ENCODE results near the gene HTT. TPM values are rescaled to one million over a fixed set of nuclear protein-coding genes. Genes with fewer than 3 reads are reported as not detected.

The HTT gene
- total and polyA plus RNA-seq, 9 of the 15 experiments (the other 6 are each of a cell fraction or from before 2014, with no cell fraction given) = 0.66 to 31.6 (median 14.7) TPM

DNA sequence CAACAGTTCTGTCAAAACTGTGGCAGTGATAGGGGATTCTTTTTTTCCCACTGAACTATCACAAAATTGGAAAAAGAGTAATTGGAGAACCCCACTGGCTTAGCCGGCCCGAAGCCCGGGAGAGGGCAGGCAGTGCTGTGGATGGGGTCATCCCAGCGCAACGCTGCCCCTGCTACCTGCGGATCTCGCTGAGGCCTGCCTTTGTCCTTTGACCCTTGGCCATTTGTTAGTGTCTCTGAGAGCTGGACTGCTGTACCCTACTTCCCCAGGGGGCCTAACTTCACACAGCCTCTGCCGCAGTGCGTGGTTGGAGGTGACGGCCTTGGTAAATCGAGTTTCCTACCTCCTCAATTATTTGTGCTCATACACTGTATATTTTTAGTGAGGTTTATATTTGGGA lies 131.5 kb downstream of the HTT start (continued):
- TF ChIP-seq ZFX (CRISPR knock-in tag; IDR thresholded peaks at IDR 0.05) (no peak), MYC (IDR thresholded peaks at IDR 0.05; ENCODE audit: low read depth, low read length) (no peak), MYC (CRISPR knock-in tag; IDR thresholded peaks at IDR 0.05; ENCODE audit: borderline replicate concordance, low read depth) (no peak), POLR2AphosphoS2 (IDR thresholded peaks at IDR 0.05; ENCODE audit: low read length) (no peak)

DNA sequence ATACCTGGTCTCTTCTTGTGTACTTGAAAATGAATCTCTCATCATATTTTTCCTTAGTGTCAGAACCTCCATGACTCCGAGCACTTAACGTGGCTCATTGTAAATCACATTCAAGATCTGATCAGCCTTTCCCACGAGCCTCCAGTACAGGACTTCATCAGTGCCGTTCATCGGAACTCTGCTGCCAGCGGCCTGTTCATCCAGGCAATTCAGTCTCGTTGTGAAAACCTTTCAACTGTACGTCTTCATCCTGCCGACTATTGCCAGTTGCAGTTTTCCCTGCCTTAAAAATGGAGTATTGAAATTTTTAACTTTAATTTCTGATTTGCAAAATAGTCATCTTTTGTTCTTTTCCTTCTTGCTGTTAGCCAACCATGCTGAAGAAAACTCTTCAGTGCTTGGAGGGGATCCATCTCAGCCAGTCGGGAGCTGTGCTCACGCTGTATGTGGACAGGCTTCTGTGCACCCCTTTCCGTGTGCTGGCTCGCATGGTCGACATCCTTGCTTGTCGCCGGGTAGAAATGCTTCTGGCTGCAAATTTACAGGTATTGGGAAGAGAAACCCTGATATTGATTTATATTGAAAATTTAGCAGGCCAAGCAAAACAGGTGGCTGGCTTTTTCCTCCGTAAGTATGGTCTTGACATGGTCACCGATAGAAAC lies 132.1 kb downstream of the HTT start:
- H3K27ac ChIP-seq (ENCODE audit: extremely low read depth, low read depth, low read length) = no peak overlapping the region
- 91% methylated on average over 18 of the region's 18 CpGs for WGBS (ENCODE audit: insufficient coverage, low coverage, missing lambda C conversion rate)
- no peak overlapping the region for H2AFZ ChIP-seq (ENCODE audit: low read depth, low read length)
- in situ Hi-C loops (cut with MboI) = no loop called here
- ATAC-seq = no peak
- no peaks in the 10 kb centered on the region for H4K20me1 ChIP-seq (replicated peaks; ENCODE audit: control insufficient read depth, insufficient read depth, low read length)
- TF ChIP-seq ZNF76 (CRISPR knock-in tag; IDR thresholded peaks at IDR 0.05; ENCODE audit: borderline replicate concordance) = no peak
- TF ChIP-seq ARNT (IDR thresholded peaks at IDR 0.05) = no peak
- TF ChIP-seq, protein P1, sequence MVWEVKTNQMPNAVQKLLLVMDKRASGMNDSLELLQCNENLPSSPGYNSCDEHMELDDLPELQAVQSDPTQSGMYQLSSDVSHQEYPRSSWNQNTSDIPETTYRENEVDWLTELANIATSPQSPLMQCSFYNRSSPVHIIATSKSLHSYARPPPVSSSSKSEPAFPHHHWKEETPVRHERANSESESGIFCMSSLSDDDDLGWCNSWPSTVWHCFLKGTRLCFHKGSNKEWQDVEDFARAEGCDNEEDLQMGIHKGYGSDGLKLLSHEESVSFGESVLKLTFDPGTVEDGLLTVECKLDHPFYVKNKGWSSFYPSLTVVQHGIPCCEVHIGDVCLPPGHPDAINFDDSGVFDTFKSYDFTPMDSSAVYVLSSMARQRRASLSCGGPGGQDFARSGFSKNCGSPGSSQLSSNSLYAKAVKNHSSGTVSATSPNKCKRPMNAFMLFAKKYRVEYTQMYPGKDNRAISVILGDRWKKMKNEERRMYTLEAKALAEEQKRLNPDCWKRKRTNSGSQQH (CRISPR knock-in tag; IDR thresholded peaks at IDR 0.05) = no peak
- TF ChIP-seq, protein P2, sequence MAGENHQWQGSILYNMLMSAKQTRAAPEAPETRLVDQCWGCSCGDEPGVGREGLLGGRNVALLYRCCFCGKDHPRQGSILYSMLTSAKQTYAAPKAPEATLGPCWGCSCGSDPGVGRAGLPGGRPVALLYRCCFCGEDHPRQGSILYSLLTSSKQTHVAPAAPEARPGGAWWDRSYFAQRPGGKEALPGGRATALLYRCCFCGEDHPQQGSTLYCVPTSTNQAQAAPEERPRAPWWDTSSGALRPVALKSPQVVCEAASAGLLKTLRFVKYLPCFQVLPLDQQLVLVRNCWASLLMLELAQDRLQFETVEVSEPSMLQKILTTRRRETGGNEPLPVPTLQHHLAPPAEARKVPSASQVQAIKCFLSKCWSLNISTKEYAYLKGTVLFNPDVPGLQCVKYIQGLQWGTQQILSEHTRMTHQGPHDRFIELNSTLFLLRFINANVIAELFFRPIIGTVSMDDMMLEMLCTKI (IDR thresholded peaks at IDR 0.05; ENCODE audit: partially characterized antibody) = no peak
- TF ChIP-seq KLF16 (IDR thresholded peaks at IDR 0.05) = no peak
- intact Hi-C loops (cut with micrococcal nuclease) = no loop called here
- H3K4me1 ChIP-seq (replicated peaks in 1 of 2; ENCODE audit: control insufficient read depth in 2 of 2, insufficient read depth in 2 of 2, low read length in 2 of 2) = peaks cover 6 to 12% of the 10 kb centered on the region in 2 experiments; a peak in 1 of 5 replicates
- BruUV-seq (replicated peaks) = no TSS peak
- POLR2A ChIA-PET = no interaction called here
- H3K79me2 ChIP-seq (ENCODE audit: control insufficient read depth, insufficient read depth, low read length) = no peaks in the 10 kb centered on the region
- no peak for FAIRE-seq
- peaks cover 46% of the 10 kb centered on the region; the same call in 2 of the 3 replicates for H3K36me3 ChIP-seq (ENCODE audit: control insufficient read depth, insufficient read depth, low read length)
- no peak overlapping the region for H3K4me3 ChIP-seq
- H3K4me2 ChIP-seq (ENCODE audit: insufficient read depth, low read length) = no peak overlapping the region
- no peak overlapping the region for H3K9ac ChIP-seq (ENCODE audit: insufficient read depth in 1 of 2, low read depth in 2 of 2, low read length in 2 of 2)
- no peaks in the 10 kb centered on the region for H3K27me3 ChIP-seq (ENCODE audit: control insufficient read depth in 2 of 2, insufficient read depth in 2 of 2, low read length in 2 of 2)
- DNase-seq (ENCODE audit: extremely low read depth in 1 of 4, low spot score in 3 of 4) = no peak
- H3K9me1 ChIP-seq (ENCODE audit: control insufficient read depth, insufficient read depth, low read length) = no peaks in the 10 kb centered on the region
- CTCF ChIA-PET (ENCODE audit: low intra/inter-chr PET ratio) = no interaction called here
- H3K9me3 ChIP-seq (replicated peaks; ENCODE audit: control insufficient read depth, insufficient read depth, low read depth, low read length) = no peaks in the 10 kb centered on the region
